KMS-11 (cell line): ENCODE results near the gene FAM13A.

Experiments used
- H2AFZ ChIP-seq: fragments of 200-600 bp; sonication (generic); 2 replicates; pipeline ENCODE4 v1.6.1; 2016; ENCODE audit warnings: antibody characterized with exemption, mixed run types, low read depth
- H3K27ac ChIP-seq: fragments of 200-600 bp; sonication (generic); 2 replicates; pipeline ENCODE4 v1.6.1; 2016; ENCODE audit warnings: mild to moderate bottlenecking, mixed run types
- H3K27me3 ChIP-seq: fragments of 200-600 bp; sonication (generic); 2 replicates; pipeline ENCODE4 v1.6.1; 2017; ENCODE audit warnings: mild to moderate bottlenecking, low read depth, mixed run types, moderate library complexity; ENCODE audit not compliant: insufficient read depth
- H3K36me3 ChIP-seq: fragments of 200-600 bp; sonication (generic); 2 replicates; pipeline ENCODE4 v1.6.1; 2017; ENCODE audit warnings: mild to moderate bottlenecking, mixed run types; ENCODE audit not compliant: insufficient read depth
- H3K4me1 ChIP-seq: fragments of 200-600 bp; sonication (generic); 2 replicates; pipeline ENCODE4 v1.6.1; 2016; ENCODE audit warnings: mild to moderate bottlenecking, low read depth, mixed run types; ENCODE audit not compliant: poor library complexity, severe bottlenecking
- H3K4me2 ChIP-seq: fragments of 200-600 bp; sonication (generic); 2 replicates; pipeline ENCODE4 v1.7.0; 2016; ENCODE audit warnings: mild to moderate bottlenecking, mixed run types
- H3K4me3 ChIP-seq: fragments of 200-600 bp; sonication (generic); IDR thresholded peaks from 2 replicates; pipeline ENCODE4 v1.6.1; 2017; ENCODE audit warnings: low read depth, low read length, mixed read lengths; ENCODE audit not compliant: insufficient read depth
- H3K79me2 ChIP-seq: fragments of 200-600 bp; sonication (generic); 2 replicates; pipeline ENCODE4 v1.6.1; 2016; ENCODE audit warnings: low read depth, mixed run types; ENCODE audit not compliant: insufficient read depth
- H3K9ac ChIP-seq: fragments of 200-600 bp; sonication (generic); 2 replicates; pipeline ENCODE4 v1.6.1; 2016; ENCODE audit warnings: mild to moderate bottlenecking, mixed run types
- H4K20me1 ChIP-seq: fragments of 200-600 bp; sonication (generic); 2 replicates; pipeline ENCODE4 v1.6.1; 2016; ENCODE audit warnings: mild to moderate bottlenecking, mixed run types; ENCODE audit not compliant: insufficient read depth
- TF ChIP-seq, protein P1 (sequence below): fragments of 200-600 bp; sonication (generic); conservative IDR thresholded peaks from 2 replicates; pipeline ENCODE4 v1.6.1; 2017; ENCODE audit warnings: low read depth, mild to moderate bottlenecking, antibody characterized with exemption, low read length, moderate library complexity, mixed read lengths

The FAM13A gene

DNA sequence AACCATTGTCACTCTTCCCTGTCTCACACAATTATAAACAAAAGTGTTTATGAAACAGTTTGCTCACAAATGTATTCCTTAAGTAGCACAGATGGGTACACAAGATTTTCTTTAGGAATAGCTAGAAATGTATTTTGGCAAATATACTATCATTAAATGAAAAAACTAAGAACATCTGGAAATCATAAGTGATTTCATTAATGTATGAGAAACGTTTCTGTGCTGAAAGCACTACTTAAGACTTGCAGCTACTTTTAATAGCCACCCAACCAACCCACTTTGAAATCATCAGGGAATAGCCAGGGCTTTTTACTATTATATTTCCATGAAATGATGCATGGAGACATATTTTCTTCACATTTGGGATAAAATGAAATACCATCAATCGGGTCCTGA, 297.1 kb downstream of the FAM13A start:
- H3K4me3 ChIP-seq, result no peak overlapping the region
- H3K4me1 ChIP-seq, result no peaks in the 10 kb centered on the region
- no peaks in the 10 kb centered on the region for H3K36me3 ChIP-seq
- H2AFZ ChIP-seq, result no peak overlapping the region
- TF ChIP-seq, protein P1, sequence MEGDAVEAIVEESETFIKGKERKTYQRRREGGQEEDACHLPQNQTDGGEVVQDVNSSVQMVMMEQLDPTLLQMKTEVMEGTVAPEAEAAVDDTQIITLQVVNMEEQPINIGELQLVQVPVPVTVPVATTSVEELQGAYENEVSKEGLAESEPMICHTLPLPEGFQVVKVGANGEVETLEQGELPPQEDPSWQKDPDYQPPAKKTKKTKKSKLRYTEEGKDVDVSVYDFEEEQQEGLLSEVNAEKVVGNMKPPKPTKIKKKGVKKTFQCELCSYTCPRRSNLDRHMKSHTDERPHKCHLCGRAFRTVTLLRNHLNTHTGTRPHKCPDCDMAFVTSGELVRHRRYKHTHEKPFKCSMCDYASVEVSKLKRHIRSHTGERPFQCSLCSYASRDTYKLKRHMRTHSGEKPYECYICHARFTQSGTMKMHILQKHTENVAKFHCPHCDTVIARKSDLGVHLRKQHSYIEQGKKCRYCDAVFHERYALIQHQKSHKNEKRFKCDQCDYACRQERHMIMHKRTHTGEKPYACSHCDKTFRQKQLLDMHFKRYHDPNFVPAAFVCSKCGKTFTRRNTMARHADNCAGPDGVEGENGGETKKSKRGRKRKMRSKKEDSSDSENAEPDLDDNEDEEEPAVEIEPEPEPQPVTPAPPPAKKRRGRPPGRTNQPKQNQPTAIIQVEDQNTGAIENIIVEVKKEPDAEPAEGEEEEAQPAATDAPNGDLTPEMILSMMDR, result no peak
- H3K27me3 ChIP-seq, result no peaks in the 10 kb centered on the region
- H3K27ac ChIP-seq, result no peak overlapping the region
- no peak overlapping the region for H3K9ac ChIP-seq
- no peaks in the 10 kb centered on the region for H4K20me1 ChIP-seq
- no peaks in the 10 kb centered on the region for H3K79me2 ChIP-seq
- no peak overlapping the region for H3K4me2 ChIP-seq

DNA sequence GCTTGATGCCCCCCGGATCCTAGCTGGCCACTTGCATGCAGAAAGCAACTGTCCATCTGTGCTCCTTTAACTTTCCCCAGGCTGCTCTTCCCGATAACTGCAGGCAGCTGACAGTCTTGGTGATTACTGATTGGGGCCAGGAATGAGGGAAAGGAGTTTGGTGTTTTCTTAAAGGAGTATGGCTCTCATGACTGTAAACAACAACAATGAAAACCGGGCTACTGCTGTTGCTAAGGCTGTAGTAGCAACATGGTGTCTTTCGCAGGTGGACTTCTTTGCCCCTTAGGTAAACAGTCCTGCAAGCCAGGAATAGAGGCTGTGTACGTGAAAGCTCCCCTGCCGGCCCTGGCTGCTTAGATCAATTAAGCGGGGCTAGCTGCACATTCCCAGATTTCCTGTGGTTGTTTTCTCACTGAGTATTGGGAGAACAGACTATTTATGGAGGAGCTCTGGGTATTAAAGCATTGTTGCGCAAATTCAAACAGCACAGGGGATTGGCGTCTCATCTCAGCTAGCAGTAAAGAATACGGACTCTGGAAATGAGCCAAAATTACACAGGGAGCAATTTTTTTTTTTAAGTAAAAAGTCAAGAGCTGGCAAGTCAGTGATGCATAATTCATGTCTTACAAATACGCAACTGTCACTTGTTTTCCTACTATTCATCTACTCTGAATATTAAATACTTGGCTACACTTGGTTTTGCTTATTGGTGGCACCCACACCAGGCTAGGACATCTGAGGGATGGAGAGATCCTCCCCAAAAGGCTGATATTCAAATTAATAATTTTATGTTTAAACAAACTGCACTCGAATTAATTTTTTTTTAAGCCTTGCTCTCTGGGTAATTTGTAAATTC, 297.7 kb downstream of the FAM13A start:
- Histone ChIP-seq H3K4me2 (no peak overlapping the region), H4K20me1 (no peaks in the 10 kb centered on the region), H2AFZ (no peak overlapping the region), H3K4me3 (no peak overlapping the region), H3K9ac (no peak overlapping the region), H3K36me3 (no peaks in the 10 kb centered on the region), H3K79me2 (no peaks in the 10 kb centered on the region), H3K27ac (no peak overlapping the region), H3K27me3 (no peaks in the 10 kb centered on the region), H3K4me1 (no peaks in the 10 kb centered on the region)
- TF ChIP-seq, protein P1, result no peak

DNA sequence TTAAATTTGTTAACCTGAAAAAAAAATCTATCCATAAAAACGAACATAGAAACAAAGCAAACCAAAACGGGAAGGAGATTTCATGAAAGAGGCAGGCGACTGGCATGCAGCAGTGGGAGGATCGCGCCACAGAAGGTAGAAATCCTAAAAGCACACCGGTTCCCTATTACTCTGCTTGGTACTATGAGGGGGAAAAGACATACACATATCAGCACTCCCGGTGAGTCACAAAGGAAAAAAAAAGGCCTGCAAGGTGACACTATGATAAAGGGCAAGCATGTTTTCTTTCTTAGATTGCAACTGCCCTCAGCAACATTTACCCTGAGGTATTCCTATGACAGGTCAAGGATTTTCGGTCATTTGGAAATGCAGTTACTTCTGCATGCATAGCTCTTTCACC, 298.7 kb downstream of the FAM13A start:
- Histone ChIP-seq H3K9ac (no peak overlapping the region), H3K36me3 (no peaks in the 10 kb centered on the region), H3K27ac (no peak overlapping the region), H3K79me2 (no peaks in the 10 kb centered on the region), H3K27me3 (no peaks in the 10 kb centered on the region), H3K4me1 (no peaks in the 10 kb centered on the region), H3K4me3 (no peak overlapping the region), H3K4me2 (no peak overlapping the region), H4K20me1 (no peaks in the 10 kb centered on the region), H2AFZ (no peak overlapping the region)
- TF ChIP-seq, protein P1, result no peak

DNA sequence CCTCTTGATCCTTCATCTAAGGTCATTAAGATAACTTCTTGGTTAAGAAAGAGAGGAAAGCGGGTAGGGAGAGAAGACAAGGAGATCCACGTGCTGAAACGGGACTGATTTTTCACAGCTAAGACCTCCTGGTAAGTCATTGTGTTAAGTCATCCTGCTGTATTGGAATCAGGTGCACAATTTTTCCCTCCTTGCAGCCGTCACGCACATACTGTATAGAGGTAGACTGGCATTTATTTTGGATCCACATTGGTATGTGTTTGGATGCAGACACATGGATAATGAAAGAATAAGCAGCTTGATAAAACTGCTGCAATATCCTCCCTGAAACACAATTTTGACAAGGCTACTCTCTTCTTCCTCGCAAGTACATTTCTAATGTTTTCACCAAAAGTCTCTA, 299.2 kb downstream of the FAM13A start:
- H2AFZ ChIP-seq, result no peak overlapping the region
- H3K27me3 ChIP-seq, result no peaks in the 10 kb centered on the region
- no peaks in the 10 kb centered on the region for H3K36me3 ChIP-seq
- no peaks in the 10 kb centered on the region for H3K4me1 ChIP-seq
- no peaks in the 10 kb centered on the region for H4K20me1 ChIP-seq
- TF ChIP-seq, protein P1, result no peak
- H3K4me2 ChIP-seq, result no peak overlapping the region
- no peaks in the 10 kb centered on the region for H3K79me2 ChIP-seq
- no peak overlapping the region for H3K27ac ChIP-seq
- H3K4me3 ChIP-seq, result no peak overlapping the region
- no peak overlapping the region for H3K9ac ChIP-seq
